Measurements from ENCODE around the gene TGM2.

TGM2 gene

DNA sequence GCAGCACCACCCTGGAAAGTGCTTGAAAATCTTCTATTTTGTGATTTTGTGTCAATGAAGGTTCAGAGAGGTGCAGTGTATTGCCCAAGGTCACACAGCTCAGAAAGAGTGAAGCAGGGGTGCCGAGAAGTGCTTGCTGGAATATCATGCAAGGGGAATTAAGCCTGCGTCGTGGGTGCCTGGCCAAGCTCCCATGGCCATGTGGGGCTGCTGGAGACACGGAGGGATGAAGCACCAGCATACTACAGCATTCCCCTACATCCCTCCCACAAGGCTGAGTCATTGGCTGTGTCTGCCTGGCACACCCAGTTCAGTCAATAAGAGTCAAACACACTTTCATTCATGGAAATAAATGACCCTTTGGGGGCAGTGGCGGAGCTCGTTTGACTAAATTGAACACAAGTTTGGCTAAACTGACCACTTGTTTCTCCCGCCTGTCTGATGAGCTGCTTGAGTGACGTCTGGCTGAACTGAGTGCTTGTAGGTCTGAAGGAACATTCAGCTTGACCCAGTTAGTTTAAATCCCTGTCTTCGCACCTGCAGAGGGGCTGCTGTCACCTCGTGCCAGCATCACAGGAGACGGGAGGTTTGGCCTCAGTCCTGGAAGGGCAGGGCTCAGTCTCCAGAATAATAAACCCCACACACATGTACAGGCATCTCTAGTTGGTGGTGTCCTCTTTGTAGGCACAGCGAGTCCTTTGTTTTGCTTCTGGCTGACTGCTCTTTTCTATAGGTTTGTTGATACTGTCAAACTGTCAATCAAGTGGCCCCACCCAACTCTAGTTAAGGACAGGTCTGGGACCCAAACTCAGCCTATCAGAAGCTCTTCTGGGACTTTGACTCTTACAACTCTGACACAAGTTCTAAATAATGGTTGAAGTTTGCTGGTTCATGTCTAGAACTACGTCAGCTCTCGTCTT, 8.4 kb upstream of the TGM2 start:
- DNase-seq, result no peak

DNA sequence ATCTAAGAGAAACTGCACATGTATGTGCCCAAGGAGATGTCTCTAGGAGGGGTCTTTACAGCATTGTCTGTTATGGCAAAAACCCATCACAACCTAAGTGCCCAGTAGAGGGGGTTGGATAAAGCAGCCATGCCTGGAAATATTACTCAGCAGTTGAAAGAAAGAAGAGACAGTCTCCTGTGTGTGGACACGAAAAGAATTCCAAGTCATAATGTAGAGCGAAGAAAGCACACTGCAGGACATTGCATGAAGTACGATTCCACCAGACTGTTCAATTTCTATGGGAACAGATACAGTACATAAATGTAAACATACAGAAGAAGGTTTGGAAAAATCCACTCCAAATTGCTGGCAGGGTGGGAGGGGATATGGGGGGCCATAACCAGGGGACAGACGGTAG, 7.3 kb upstream of the TGM2 start:
- no peak for DNase-seq

DNA sequence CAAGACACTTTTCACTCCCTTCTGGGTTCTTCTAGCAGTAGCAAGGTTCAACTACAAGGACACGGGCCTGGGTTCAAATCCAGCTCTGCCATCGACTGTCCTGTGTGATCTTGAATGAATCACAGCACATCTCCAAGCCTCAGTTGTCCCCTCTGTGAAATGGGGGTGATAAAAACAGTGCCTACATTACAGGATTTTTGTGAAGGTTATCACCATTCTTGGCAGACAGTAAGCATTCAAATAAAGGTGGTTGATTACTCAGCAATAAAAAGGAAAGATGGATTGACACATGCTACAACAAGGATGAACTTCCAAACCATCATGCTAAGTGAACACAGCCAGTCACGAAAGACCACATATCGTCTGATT, 6.6 kb upstream of the TGM2 start:
- DNase-seq, result no peak

DNA sequence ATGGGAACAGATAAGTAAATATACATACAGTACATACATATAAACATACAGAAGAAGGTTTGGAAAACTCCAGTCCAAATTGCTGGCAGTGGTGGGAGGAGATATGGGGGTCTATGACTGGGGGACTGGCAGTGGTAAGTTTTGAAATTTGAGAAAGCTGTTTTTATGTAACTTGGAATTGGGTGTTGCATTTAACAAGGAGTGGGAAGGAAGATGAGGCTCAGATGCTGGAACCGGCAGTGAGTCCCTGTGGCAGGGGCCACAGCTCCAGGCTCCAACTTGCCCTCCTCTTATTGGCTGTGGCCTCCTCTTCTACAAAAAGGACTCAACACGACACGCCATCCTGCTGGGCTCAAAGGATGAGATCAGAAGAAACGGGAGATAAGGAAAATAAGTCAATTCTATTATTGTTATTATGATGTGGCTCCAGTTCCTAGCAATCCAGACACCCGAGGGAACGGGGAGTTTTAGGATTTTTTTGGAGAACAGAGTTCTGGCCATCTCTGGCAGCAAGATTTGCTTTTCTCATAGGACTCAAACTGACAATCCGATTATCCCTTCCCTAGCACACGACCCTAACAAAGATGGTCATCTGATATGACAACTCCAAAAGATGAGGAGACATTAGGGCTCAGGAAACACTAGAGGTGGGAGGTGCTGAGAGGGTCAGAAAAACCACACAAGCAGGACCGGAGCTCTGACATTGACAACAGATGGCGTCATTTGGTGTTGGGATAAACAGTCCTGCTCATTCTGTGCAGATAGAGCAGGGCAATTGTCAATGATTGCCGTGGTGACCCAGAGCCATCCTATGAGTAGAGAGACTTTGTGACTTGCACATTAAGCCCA, 6.0 kb upstream of the TGM2 start:
- DNase-seq, result no peak

DNA sequence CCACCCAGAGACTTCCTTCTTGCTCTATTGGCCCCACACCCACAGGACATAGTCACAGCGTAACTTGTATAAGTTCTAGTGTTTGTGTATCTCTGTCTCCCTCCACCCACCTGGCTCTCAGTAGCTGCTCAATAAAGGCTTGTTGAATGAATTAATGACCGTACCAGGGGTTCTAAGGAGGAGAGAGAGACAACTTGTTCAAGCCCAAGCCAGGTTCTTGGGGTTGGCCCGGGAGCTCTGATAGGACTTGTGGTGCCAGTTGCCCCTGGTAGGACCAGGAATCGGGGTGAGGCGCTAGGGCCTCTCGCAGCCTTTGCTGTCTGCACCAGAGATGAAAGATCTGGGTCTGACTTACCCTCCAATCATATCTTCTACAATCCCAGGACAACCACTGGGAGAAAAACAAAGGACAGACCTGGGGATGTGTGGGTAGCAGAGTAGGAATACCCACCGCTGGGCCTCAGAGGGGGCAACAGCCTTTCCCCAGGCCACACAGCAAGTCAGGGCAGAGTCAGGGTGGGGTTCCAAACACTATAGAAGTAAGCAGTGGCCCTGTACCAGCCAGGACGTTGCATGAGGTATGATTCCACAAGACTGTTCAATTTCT, 5.3 kb upstream of the TGM2 start:
- no peak for DNase-seq

DNA sequence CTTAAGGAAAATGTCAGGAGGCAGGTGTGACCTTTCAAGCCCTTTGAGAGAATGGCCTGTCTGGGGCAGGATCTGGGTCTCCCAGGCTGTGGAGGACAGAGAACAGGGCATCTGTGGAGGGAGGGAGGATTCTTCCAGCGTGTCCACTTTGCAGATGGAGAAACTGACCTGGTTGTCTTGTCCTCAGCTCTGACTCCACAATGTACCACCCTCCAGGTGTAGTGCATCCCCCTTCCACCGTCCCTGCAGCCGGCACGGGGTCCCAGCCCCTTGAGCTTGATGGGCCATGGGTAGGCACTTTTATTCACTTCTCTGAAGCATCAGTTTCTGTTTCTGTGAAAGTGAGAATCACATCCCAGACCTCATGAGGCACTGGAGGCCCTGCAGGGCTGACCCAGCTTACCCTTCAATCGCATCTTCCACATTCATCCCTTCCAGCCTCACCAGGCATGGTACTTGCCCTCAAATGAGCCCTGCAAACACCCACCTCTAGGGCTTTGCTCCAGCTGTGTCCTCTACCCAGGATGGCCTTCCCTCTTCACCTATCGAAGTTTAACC, 4.6 kb upstream of the TGM2 start:
- no peak for DNase-seq

DNA sequence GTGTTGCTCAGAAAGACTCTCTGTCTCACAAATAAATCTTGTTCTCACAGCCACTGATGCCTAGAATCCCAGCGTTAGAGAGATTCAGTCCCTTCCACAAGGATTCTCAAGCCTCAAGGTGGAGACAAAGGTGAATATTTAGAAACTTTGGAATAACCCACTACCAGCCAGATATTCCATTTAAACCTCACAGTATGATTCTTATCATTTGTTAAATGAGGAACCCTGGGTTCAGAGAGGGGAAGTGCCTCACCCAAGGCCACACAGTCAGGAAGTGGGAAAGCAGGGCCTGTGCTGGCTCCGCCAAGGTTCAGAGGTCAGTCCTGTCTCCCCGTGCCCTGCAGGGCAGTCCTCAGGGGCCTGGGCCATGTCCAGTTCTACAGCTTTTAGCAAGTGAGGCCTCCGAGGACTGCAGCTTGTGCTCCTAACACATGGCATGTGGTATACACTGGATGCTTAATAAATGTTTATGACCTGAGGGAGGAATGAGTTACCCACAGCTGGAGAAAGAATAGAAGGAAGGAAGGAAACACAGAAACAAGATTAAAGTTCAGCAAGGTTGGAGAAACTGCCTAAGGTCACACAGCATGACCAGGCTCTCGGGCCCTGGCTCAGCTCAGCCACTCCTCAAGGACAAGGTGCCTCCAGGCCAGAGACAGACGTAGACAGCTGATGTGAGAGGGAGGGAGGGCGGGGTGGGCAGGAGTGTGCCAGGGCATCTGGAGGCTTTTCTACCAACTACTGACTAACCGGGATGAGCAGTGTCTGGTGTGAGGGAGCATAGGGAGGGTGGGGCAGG, 3.9 kb upstream of the TGM2 start:
- DNase-seq, result no peak

DNA sequence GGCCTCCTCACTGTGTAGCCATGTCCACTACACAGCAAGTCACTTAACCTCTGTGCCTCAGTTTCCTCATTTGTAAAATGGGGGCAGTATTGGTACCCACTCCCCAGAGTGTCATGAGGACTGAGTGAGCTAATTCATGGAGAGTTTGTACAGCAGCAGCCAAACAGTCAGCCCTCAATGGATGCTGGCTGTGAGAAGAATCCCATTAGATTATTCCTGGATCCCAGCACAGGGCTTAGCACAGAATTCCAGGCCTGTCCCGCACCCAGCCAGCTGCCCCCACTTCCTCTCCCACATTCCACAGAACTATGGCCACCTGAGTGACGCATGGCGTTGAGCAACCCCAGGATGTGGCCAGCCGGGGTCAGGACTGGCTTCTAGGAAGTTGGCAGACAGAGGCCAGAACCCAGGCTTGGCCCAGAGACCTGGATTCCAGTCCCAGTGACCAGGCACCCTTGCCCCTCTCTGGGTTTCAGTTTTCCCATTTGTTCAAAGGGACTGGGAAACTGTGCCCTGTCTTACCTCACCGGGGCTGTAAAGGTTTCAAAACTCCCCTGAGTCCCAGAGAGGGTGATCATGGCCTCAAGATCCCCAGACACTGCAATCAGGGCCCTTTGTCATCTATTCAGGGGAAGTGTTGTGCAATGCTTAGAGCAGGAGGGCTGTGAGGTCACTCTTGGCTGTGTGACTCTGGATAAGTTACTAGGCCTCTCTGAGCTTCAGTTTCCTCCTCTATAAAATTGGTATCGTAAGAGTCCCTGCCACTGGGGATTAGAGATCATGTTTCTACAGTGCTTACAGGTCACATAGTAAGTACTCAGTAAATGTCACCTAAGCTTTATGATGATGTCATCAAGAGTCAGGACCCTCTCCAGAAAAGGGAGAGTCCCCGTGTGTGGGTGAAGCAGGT, 3.0 kb upstream of the TGM2 start:
- no peak for DNase-seq

DNA sequence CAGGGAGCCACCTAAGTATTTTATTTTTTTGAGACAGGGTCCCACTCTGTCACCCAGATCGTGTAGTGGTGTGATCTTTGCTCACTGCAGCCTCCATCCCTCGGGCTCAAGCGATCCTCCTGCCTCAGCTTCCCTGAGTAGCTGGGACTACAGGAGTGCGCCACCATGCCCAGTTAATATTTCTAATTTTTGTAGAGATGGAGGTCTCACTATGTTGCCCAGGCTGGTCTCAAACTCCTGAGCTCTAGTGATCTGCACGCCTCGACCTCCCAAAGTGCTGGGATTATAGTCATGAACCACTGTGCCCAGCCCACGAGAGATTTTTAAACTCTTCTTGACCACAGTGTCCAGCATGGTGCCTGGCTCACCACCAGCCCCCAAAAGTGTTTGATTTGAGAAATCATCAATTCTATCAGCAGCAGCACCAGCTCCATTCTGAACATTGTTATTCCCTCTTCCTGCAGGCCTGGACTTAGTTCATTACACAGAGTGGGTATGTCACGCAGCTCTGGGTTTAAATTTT, 2.3 kb upstream of the TGM2 start:
- no peak for DNase-seq

DNA sequence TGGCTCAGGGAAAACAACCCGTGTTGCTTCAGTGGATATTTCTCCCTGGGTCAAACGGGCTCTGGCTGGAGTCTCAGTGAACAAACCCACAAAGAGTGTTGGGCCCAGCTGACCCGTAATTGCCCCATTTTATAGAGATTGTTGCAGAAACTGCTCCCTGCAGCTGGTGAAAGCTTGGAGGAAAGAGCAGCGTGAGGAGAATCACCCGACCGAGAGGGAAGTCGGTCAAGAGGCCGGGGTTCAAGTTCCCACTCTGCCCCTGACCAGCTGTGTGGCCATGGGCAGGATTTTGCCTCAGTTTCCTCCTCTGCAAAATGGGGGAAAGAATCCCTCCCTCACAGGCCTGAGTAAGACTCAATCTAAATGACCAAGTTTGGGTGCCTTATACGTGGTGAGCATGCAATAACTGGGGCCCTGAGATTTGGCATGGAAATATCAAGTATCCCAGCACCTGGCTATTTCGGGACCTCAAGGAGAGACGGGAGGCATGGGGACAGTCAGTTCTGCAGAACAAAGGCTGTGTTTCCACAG, 1.7 kb upstream of the TGM2 start:
- DNase-seq, result no peak

DNA sequence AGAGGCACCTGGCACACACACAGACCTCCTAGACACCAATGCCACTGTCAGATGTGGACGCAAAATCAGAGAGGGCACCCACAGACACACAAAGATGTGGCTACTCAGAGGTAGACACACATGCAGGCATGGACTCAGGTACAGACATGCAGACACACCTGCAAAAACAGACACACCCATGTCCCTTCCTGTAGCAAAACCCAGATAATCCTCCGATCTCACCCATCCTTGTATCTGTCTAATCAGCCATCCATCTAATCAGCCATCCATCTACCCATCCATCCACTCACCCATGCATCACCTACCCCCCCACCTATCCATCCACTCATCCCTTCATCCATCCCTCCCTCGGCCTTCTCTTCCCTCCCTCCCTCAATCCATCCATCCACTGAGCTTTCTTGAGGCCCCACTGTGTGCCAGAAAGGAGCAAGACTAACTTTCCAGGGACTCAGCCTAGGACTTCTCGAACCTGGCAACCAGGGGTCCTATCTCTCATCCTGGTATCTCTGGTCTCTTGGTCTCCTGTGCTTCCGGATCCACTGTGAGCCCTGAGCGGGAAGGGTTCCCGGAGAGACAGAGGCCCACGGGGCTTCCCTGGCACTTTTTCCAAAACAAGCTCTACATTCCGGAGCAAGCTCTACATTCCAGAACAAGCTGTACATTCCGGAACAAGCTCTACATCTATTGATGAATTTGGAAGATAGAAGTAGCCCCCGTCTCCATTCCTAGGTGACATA, 1.1 kb upstream of the TGM2 start:
- DNase-seq, result no peak

DNA sequence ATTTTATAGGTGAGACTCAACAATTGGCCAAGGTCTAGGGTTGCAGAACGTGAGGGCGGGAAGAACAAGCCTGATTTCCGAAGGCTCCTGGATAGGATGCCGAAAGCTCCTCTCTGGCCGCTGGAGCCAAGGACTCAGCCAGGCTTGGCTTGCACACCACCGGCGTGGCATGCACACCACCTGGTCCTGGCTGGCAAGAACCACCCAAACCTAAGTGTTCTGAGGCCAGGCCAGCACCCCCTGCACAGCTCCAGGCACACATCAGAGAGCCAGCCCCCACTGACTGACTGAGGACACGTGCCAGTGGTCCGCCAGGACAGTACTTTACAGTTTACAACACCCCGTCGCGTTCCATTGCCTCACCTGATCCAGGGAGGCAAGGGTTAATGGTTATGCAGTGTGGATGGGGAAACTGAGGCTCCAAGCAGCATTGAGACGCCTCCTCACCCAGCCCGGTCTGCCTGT, 414 bp downstream of the TGM2 start:
- no peak for DNase-seq

DNA sequence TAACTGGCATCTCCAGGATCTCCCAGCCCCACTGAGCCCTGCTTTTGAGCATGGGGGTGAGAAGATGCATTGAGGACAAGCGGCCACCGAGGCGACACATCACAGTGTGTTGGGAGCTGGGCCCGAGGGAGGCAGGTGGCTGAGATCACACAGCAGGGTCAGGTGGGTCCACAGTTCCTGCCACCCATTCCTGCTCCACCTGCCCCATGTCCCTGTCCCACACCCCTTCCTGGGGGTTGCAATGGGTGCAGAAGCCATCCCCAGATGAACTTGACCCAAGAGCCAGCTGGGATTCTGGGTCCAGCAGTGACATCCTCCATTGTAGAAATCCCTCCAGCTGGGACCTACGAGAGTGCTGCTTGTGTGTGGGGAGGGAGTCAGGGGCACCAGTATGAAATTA, 1.0 kb downstream of the TGM2 start:
- DNase-seq, result no peak

DNA sequence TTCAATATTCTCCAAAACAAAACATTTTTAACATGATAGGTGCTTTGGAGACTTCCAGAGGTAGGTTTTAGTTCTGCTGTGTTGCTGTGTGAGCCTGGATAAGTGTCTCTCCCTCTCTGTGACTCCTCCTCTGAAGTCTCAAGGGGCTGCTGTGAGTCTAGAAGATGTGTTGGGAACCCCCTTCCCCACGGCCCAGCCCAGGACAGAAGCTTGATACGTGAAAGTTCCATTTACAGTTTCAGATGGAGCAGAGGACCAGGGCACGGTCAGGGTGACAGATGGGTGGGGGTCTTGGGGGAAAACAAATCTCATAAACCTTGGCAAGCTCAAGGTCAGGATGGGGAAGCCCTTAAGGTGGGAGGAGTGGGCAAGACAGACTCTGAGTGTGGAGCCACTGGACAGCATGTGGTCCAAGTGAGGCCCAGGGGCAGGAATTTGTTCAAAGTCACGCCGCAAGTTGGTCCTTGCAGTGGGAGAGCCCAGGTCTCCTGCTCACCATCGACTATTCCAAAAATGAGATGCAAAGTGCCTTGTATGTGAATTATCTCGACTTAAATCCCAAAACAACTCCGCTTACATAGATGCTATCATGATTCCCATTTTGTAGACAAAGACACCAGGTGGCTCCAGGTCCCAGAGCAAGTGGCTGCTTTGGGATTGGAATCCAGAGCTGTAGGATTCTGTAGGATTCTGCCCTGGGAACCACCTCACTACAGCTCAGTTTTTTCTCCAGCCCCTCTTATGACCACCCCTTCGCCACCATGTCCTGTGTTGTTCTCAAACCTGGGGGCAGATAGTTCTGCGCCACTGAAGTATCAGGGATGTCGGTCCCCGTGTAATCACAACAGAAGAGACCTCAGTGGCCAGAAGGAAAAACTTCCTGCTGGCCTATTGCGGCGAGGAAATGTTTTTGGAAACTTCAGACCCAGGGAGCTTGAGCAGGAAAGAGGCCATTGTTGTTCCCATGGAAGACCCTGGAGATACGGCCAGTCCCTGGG, 1.9 kb downstream of the TGM2 start:
- no peak for DNase-seq

DNA sequence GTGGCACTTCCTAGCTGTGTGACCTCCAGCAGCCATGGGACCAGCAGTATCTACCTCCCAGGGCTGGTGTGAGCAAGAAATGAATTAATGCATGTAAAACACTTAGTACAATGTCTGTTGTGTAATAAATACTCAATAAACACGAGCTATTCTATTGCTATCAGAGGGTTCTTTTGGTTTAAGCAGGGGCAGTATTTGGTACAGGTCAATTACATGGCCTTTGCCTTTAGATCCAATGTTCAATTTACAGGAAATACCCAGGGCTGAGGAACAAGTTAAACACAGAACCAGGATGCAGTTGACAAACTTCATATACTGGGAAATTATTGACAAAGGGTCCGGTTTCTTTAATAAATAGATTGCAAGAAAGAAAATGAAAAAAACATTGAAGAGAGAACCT, 2.9 kb downstream of the TGM2 start:
- DNase-seq, result no peak

DNA sequence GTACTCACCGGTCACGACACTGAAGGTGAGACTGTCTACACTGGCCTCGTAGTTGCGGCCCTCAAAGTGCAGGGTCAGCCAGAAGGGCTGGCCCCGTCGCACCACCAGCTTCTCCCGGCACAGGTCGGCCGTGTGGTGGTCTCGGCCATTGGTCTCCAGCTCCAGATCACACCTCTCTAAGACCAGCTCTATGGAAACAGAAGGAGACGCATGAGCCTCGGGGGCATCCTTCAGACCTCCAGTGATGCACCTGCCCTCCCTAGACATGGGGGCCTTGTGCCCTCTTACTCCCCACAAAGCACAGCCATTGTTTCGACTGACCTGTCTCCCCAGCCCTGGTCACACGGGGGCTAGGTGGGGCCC, 3.7 kb downstream of the TGM2 start:
- DNase-seq, result no peak

DNA sequence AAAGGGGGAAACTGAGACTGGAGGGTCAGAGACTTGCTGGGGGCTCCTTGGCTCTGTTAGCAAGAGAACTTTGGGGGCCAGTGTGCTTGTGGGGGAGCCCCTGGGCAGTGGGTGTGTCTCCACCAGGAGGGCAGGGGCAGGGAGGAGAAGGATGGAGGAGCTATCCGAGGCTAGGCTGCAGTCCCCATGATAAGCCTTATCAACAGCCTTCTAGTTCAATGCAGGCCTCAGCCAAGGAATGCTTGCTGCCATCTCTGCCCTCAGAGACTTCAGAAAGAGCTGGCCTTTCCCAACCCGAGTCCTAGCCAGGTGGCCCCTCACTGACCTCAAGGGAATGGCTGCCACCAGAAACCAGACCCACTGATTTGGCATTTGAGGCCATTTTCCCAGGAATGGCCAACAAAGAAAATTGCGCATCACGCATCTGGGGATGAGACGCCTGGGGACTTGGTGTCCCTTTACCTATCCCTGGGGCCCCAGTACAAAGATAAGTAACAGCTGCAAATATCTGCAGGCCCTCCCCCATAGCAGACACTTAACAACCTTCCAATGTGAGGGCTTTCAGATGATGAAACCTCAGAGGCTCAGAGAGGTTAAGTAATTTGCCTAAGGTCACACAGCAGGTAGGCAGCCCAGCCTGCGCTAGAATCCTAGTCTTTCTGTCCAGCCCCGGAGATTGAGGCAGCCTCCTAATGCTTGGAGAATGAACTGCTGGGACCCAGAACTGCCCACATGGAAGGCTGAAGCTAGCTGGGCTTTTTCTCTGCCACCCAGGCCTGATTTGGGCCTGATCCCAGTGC, 4.9 kb downstream of the TGM2 start:
- DNase-seq, result no peak

DNA sequence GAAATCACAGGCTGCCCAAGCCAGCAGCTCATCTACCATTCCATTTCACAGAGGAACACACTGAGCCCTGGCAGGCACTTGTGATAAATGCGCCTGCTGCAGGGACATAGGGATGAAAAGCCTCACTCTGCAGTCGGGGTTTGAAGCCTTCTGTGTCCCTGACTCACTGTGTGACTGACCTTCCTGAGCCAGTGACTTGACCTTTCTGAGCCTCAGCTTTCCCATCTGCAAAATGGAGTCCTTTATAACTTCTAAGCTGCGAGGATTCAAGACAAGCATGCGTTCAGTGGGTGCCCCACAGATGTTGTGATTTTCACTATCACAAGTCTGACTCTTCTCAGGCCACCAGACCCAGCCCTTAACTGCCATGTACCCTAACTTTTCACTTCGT, 5.5 kb downstream of the TGM2 start:
- no peak for DNase-seq
